Caco-2 (cell line): ENCODE measurements around the gene UBALD1. TPM values are rescaled to one million over a fixed set of nuclear protein-coding genes. Genes with fewer than 3 reads are reported as not detected.

ENCODE experiments used
- Bru-seq: library from RNA; stranded (reverse); fragments of 400-500 nt; gene quantifications from one replicate; lab custom pipeline; 2021; lab: Mats Ljungman, UMichigan
- BruChase-seq, 2 experiments: library from RNA; stranded (reverse); fragments of 400-500 nt; gene quantifications; one replicate each; lab custom pipeline; 2021; lab: Mats Ljungman, UMichigan
- BruUV-seq: library from RNA; stranded (reverse); fragments of 400-500 nt; replicated peaks from 2 replicates; lab custom pipeline; 2021; lab: Mats Ljungman, UMichigan
- CTCF ChIA-PET: fragments of 300-600 bp; sonication (Branson Sonifier 250); formaldehyde crosslinking; loops from one replicate; lab custom pipeline; 2022; ENCODE audit warnings: antibody characterized with exemption; lab: Charles Lee
- POLR2A ChIA-PET: fragments of 300-600 bp; sonication (Branson Sonifier 250); formaldehyde crosslinking; loops from one replicate; lab custom pipeline; 2022; ENCODE audit warnings: antibody characterized with exemption; lab: Charles Lee
- DNase-seq, 2 experiments: peaks; one replicate each; pipeline versions ENCODE4 v3.0.0 to v3.0.0-alpha.2; 2020 to 2022
- H3K27me3 ChIP-seq: replicated peaks from 2 replicates; pipeline ENCODE4 v1.6.0; 2011; ENCODE audit warnings: low read length; ENCODE audit not compliant: control insufficient read depth, insufficient read depth
- H3K36me3 ChIP-seq: 2 replicates; pipeline ENCODE4 v1.5.1; 2011; ENCODE audit warnings: low read length; ENCODE audit not compliant: control insufficient read depth, insufficient read depth
- H3K4me1 ChIP-seq: fragments of 250-450 bp; sonication (Bioruptor Pico); 2 replicates; pipeline ENCODE4 v1.5.1; 2020; ENCODE audit warnings: mild to moderate bottlenecking
- H3K4me3 ChIP-seq: 2 replicates; pipeline ENCODE4 v1.5.1; 2011; ENCODE audit warnings: low read depth, mild to moderate bottlenecking, control low read depth, low read length
- H3K9me3 ChIP-seq: fragments of 250-450 bp; sonication (Bioruptor Pico); 2 replicates; pipeline ENCODE4 v1.5.1; 2020; ENCODE audit warnings: mild to moderate bottlenecking, moderate library complexity
- H3K27ac Mint-ChIP-seq: one replicate; pipeline ENCODE4 v1.8.0; 2022; ENCODE audit warnings: mixed read lengths; ENCODE audit not compliant: unreplicated experiment
- H3K27me3 Mint-ChIP-seq: one replicate; pipeline ENCODE4 v1.8.0; 2022; ENCODE audit warnings: mixed read lengths; ENCODE audit not compliant: insufficient read depth, unreplicated experiment
- H3K36me3 Mint-ChIP-seq: one replicate; pipeline ENCODE4 v1.8.0; 2022; ENCODE audit warnings: mild to moderate bottlenecking, mixed read lengths; ENCODE audit not compliant: insufficient read depth, unreplicated experiment
- H3K4me1 Mint-ChIP-seq: one replicate; pipeline ENCODE4 v1.8.0; 2022; ENCODE audit warnings: low read depth, mixed read lengths; ENCODE audit not compliant: unreplicated experiment
- H3K4me3 Mint-ChIP-seq: one replicate; pipeline ENCODE4 v1.8.0; 2022; ENCODE audit warnings: mild to moderate bottlenecking, moderate library complexity, mixed read lengths; ENCODE audit not compliant: unreplicated experiment
- H3K9me3 Mint-ChIP-seq: one replicate; pipeline ENCODE4 v1.8.0; 2022; ENCODE audit warnings: mixed read lengths; ENCODE audit not compliant: unreplicated experiment
- intact Hi-C: fragments of 100-400 bp; cut with micrococcal nuclease; formaldehyde crosslinking; loops from one replicate; pipeline ENCODE4 v1.10.0; 2022; ENCODE audit not compliant: unreplicated experiment
- long read RNA-seq: library from polyadenylated mRNA; stranded (forward); transcript quantifications from one replicate; pipeline ENCODE4 v2.0.0, GENCODE V29; 2022
- total RNA-seq: library from RNA; stranded (reverse); gene quantifications from 2 replicates; pipeline ENCODE4 v1.2.3, GENCODE V29; 2022
- TF ChIP-seq, protein P1 (sequence below), 2 experiments: fragments of 200-600 bp in 1 of 2; IDR thresholded peaks; 1 replicate in 1 of 2; 2 replicates in 1 of 2; pipeline versions ENCODE4 v1.5.1 to v1.8.0; 2011 to 2022; ENCODE audit warnings: antibody characterized with exemption in 1 of 2, control low read depth in 1 of 2, inconsistent platforms in 1 of 2, low read depth in 1 of 2, low read length in 1 of 2, mild to moderate bottlenecking in 1 of 2, moderate library complexity in 1 of 2; ENCODE audit not compliant: insufficient read depth in 1 of 2, severe bottlenecking in 1 of 2, unreplicated experiment in 1 of 2

Gene UBALD1
- total RNA-seq, result 32.4 and 36.2 TPM in 2 replicates
- Bru-seq, nascent RNA, result percentile 62 among the genes with signal in this experiment
- percentile 69 among the genes with signal in this experiment for BruChase-seq, experiment 1, labeled RNA remaining after a 2-hour chase
- percentile 63 among the genes with signal in this experiment for BruChase-seq, experiment 2, labeled RNA remaining after a 6-hour chase
- long read RNA-seq, transcript UBALD1-201 (3 exons, 1,413 nt), result major isoform, 28 of 37 reads
- long read RNA-seq, partial matches to known transcripts, result 2 of 37 reads
- long read RNA-seq, other reads (novel, unspliced or antisense), result 1 of 37 reads

DNA sequence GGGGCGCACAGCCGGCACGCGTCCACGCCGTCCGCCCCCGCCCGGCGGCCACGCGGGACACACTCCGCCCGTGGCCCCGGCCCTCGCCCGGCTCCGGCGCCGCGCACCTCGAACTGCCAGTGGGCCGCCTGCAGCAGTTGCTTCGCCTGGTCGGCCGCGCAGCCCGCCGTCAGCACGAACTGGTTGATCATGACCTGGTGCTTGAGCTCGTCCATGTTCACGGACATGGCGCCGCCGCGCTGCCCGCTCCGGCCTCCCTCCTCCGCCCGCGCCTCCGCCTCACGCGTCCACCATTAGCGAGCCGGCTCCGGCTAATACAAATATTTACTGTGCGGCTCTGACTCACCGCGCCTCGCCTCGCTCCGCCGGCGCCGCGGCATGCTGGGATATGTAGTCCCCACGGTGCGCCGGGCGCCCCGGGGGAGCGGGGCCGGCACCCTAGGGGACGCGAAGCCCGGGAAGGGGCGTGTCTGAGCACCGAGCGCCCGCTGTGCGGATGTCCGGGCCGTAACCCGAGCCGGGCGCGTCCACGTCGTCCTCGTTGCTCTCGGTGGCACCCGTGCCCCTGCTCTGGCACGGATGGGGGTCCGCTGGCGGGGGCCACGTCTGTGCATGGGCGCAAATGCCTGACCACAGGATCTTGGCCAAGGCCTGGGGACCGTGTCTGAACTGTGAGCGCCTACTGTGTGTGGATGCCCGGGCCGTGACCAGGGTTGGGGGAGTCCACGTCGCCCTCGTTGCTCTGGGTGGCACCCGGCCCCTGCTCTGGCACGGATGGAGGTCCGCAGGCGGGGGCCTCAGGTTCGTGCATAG lies at the start of gene UBALD1:
Gene UBALD1 (minus strand): TSS at position 318 of the 813 bp plus-strand sequence. CDS start 91 bp downstream, at position 227.
- Mint-ChIP-seq H3K4me3 (peak within 1 kb of the TSS; percentile 94), H3K36me3 (peaks cover 24% of the 10 kb centered on the region), H3K4me1 (peaks cover 7% of the 10 kb centered on the region), H3K27me3 (no peaks in the 10 kb centered on the region), H3K27ac (peak within 1 kb of the TSS; percentile 100), H3K9me3 (no peaks in the 10 kb centered on the region)
- ChIA-PET CTCF (no interaction called here), POLR2A (interaction anchor here (0.6 kb wide), 1 partner anchor 76 kb away, joined by 3 read pairs; the partner anchor contains the start of gene CDIP1)
- Histone ChIP-seq H3K36me3 (no peaks in the 10 kb centered on the region; the same call in 1 of the 2 replicates), H3K4me3 (peak within 1 kb of the TSS; percentile 95), H3K4me1 (peaks cover 42% of the 10 kb centered on the region), H3K9me3 (no peaks in the 10 kb centered on the region), H3K27me3 (no peaks in the 10 kb centered on the region)
- peak; percentile 89 to 90 for DNase-seq
- intact Hi-C loops, result loop anchor here (5.0 kb wide), 1 partner anchor 187 kb away; the partner anchor contains the start of gene DNAJA3
- no TSS peak for BruUV-seq
- TF ChIP-seq, protein P1, sequence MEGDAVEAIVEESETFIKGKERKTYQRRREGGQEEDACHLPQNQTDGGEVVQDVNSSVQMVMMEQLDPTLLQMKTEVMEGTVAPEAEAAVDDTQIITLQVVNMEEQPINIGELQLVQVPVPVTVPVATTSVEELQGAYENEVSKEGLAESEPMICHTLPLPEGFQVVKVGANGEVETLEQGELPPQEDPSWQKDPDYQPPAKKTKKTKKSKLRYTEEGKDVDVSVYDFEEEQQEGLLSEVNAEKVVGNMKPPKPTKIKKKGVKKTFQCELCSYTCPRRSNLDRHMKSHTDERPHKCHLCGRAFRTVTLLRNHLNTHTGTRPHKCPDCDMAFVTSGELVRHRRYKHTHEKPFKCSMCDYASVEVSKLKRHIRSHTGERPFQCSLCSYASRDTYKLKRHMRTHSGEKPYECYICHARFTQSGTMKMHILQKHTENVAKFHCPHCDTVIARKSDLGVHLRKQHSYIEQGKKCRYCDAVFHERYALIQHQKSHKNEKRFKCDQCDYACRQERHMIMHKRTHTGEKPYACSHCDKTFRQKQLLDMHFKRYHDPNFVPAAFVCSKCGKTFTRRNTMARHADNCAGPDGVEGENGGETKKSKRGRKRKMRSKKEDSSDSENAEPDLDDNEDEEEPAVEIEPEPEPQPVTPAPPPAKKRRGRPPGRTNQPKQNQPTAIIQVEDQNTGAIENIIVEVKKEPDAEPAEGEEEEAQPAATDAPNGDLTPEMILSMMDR (IDR thresholded peaks at IDR 0.05; ENCODE audit: insufficient read depth in 1 of 2, low read depth in 1 of 2, low read length in 1 of 2, severe bottlenecking in 1 of 2, unreplicated experiment in 1 of 2), result no peak

GRCh38 chr16:4663777-4664465 lies 49.2 kb upstream of the UBALD1 start:
- intact Hi-C loops, result no loop called here
- Histone ChIP-seq H3K36me3 (0 out of 2 replicates have a peak, but pooled peaks cover 1% of the 10 kb centered on the region), H3K4me3 (no peak overlapping the region), H3K9me3 (no peaks in the 10 kb centered on the region), H3K4me1 (peaks cover 13% of the 10 kb centered on the region; the same call in 1 of the 2 replicates), H3K27me3 (no peaks in the 10 kb centered on the region)
- TF ChIP-seq, protein P1 (IDR thresholded peaks at IDR 0.05; ENCODE audit: insufficient read depth in 1 of 2, low read depth in 1 of 2, low read length in 1 of 2, severe bottlenecking in 1 of 2, unreplicated experiment in 1 of 2), result no peak
- Mint-ChIP-seq H3K4me1 (no peaks in the 10 kb centered on the region), H3K36me3 (peaks cover 21% of the 10 kb centered on the region), H3K27me3 (no peaks in the 10 kb centered on the region), H3K27ac (no peak overlapping the region), H3K4me3 (no peak overlapping the region), H3K9me3 (no peaks in the 10 kb centered on the region)
- ChIA-PET POLR2A (no interaction called here), CTCF (interaction anchor here (0.7 kb wide), 1 partner anchor 126 kb away, joined by 4 read pairs; no protein-coding TSS in a partner anchor)
- no peak for DNase-seq
- BruUV-seq, result no TSS peak

GRCh38 chr16:4663465-4663776 lies 48.7 kb upstream of the UBALD1 start:
- H3K36me3 ChIP-seq, result peaks cover 1% of the 10 kb centered on the region; the same call in 1 of the 2 replicates
- POLR2A ChIA-PET, result no interaction called here
- no peaks in the 10 kb centered on the region for H3K9me3 ChIP-seq
- TF ChIP-seq, protein P1 (IDR thresholded peaks at IDR 0.05; ENCODE audit: insufficient read depth in 1 of 2, low read depth in 1 of 2, low read length in 1 of 2, severe bottlenecking in 1 of 2, unreplicated experiment in 1 of 2), result no peak
- H3K27me3 ChIP-seq, result no peaks in the 10 kb centered on the region
- H3K4me1 ChIP-seq, result peaks cover 13% of the 10 kb centered on the region; the same call in 1 of the 2 replicates
- H3K36me3 Mint-ChIP-seq, result peaks cover 21% of the 10 kb centered on the region
- no peak for DNase-seq
- H3K4me1 Mint-ChIP-seq, result no peaks in the 10 kb centered on the region
- intact Hi-C loops, result no loop called here
- H3K4me3 Mint-ChIP-seq, result no peak overlapping the region
- H3K27ac Mint-ChIP-seq, result no peak overlapping the region
- H3K27me3 Mint-ChIP-seq, result no peaks in the 10 kb centered on the region
- no TSS peak for BruUV-seq
- H3K9me3 Mint-ChIP-seq, result no peaks in the 10 kb centered on the region
- CTCF ChIA-PET, result interaction anchor here (0.7 kb wide), 1 partner anchor 127 kb away, joined by 4 read pairs; no protein-coding TSS in a partner anchor
- no peak overlapping the region for H3K4me3 ChIP-seq
